CD8-positive, alpha-beta memory T cell (primary cell): ENCODE measurements around the gene SUFU. TPM values are rescaled to one million over a fixed set of nuclear protein-coding genes. Genes with fewer than 3 reads are reported as not detected.
"Not testable (repeated sequence)": the region's sequence is repeated elsewhere in the genome, so short reads cannot be mapped to it uniquely, and the experiment has no call there.

Source experiments
- CTCF ChIA-PET: fragments of 350-600 bp; sonication (Branson Sonifier 250); formaldehyde crosslinking; loops from one replicate; lab custom pipeline; 2021; ENCODE audit warnings: antibody characterized with exemption; lab: Charles Lee
- POLR2A ChIA-PET: fragments of 350-600 bp; sonication (Branson Sonifier 250); formaldehyde crosslinking; loops from one replicate; lab custom pipeline; 2021; ENCODE audit warnings: antibody characterized with exemption; lab: Charles Lee
- DNase-seq, 5 donors: peaks; one replicate each; pipeline versions ENCODE4 v3.0.0 to v3.0.0-alpha.2; 2020 to 2022; ENCODE audit warnings: mixed read lengths in 1 of 5
- H3K27ac ChIP-seq: one replicate; pipeline ENCODE4 v1.7.0; 2013; ENCODE audit warnings: low read depth, mild to moderate bottlenecking, low read length, moderate library complexity
- H3K27me3 ChIP-seq: 2 replicates; pipeline ENCODE4 v1.7.0; 2013; ENCODE audit warnings: low read length, mild to moderate bottlenecking; ENCODE audit not compliant: insufficient read depth, poor library complexity, severe bottlenecking
- H3K36me3 ChIP-seq: 2 replicates; pipeline ENCODE4 v1.7.0; 2013; ENCODE audit warnings: mild to moderate bottlenecking, low read length, moderate library complexity; ENCODE audit not compliant: insufficient read depth
- H3K4me1 ChIP-seq: 2 replicates; pipeline ENCODE4 v1.7.0; 2013; ENCODE audit warnings: mild to moderate bottlenecking, low read length, moderate library complexity; ENCODE audit not compliant: insufficient read depth
- H3K4me3 ChIP-seq: 2 replicates; pipeline ENCODE4 v1.7.0; 2013; ENCODE audit warnings: mild to moderate bottlenecking, low read length
- H3K9me3 ChIP-seq: 2 replicates; pipeline ENCODE4 v1.7.0; 2013; ENCODE audit warnings: mild to moderate bottlenecking, low read length
- H3K27ac Mint-ChIP-seq, 8 donors: one replicate each; pipeline ENCODE4 v1.8.0; 2020 to 2021; ENCODE audit warnings: mixed read lengths in 8 of 8, mild to moderate bottlenecking in 6 of 8, inconsistent platforms in 3 of 8, moderate library complexity in 3 of 8
- H3K27me3 Mint-ChIP-seq, 2 donors: one replicate each; pipeline ENCODE4 v1.8.0; 2020 to 2021; ENCODE audit warnings: mixed read lengths in 2 of 2, mild to moderate bottlenecking in 1 of 2, moderate library complexity in 1 of 2
- H3K36me3 Mint-ChIP-seq, 3 donors: one replicate each; pipeline ENCODE4 v1.8.0; 2020 to 2021; ENCODE audit warnings: mixed read lengths in 3 of 3, inconsistent platforms in 1 of 3, mild to moderate bottlenecking in 1 of 3
- H3K4me1 Mint-ChIP-seq, 3 donors: one replicate each; pipeline ENCODE4 v1.8.0; 2020 to 2021; ENCODE audit warnings: mixed read lengths in 3 of 3, inconsistent platforms in 1 of 3, mild to moderate bottlenecking in 1 of 3
- H3K4me3 Mint-ChIP-seq, 7 donors: one replicate each; pipeline ENCODE4 v1.8.0; 2020 to 2021; ENCODE audit warnings: mixed read lengths in 7 of 7, mild to moderate bottlenecking in 6 of 7, moderate library complexity in 4 of 7, inconsistent platforms in 2 of 7
- H3K9me3 Mint-ChIP-seq, 5 donors: one replicate each; pipeline ENCODE4 v1.8.0; 2020 to 2022; ENCODE audit warnings: mixed read lengths in 5 of 5, mild to moderate bottlenecking in 3 of 5, moderate library complexity in 2 of 5, inconsistent platforms in 1 of 5
- polyA plus RNA-seq: library from polyadenylated mRNA; unstranded; fragments of 300-500 nt; fragmentation: Illumina TruSeq; gene quantifications from one replicate; pipeline ENCODE4 v1.2.3, GENCODE V29; 2021
- total RNA-seq, 2 experiments: library from RNA; stranded (reverse); gene quantifications; one replicate each; pipeline ENCODE4 v1.2.3, GENCODE V29; 2021

SUFU gene
- total and polyA plus RNA-seq, 3 experiments from 2014 or later, result 7.5 to 8.3 (median 8.3) TPM

GRCh38 chr10:102500686-102501085 lies 3.1 kb upstream of the SUFU start:
- not testable (repeated sequence) for H3K4me3 ChIP-seq, H3K9me3 Mint-ChIP-seq, H3K27ac ChIP-seq, H3K36me3 ChIP-seq, H3K27me3 ChIP-seq, H3K9me3 ChIP-seq, H3K27me3 Mint-ChIP-seq, DNase-seq
- peaks cover 28 to 52% (median 50%) of the 10 kb centered on the region in 3 donors for H3K4me1 Mint-ChIP-seq
- CTCF ChIA-PET, result interaction anchor here (0.9 to 1.8 kb wide), 5 partner anchors 22 to 271 kb away, joined by 3 to 7 read pairs (median 4); no protein-coding TSS in a partner anchor
- peak overlapping the region in 1 of 7 donors; percentile 13 for H3K4me3 Mint-ChIP-seq
- H3K36me3 Mint-ChIP-seq, result peaks cover 0 to 26% (median 2%) of the 10 kb centered on the region in 3 donors
- POLR2A ChIA-PET, result interaction anchor here (0.6 to 1.9 kb wide), 2 partner anchors 50 to 76 kb away, joined by 3 to 5 read pairs; no protein-coding TSS in a partner anchor
- H3K4me1 ChIP-seq, result peaks cover 41% of the 10 kb centered on the region
- H3K27ac Mint-ChIP-seq, result peak overlapping the region in 1 of 8 donors; percentile 43

GRCh38 chr10:102501201-102502028 lies 2.4 kb upstream of the SUFU start:
- no peak for DNase-seq
- ChIA-PET CTCF (interaction anchor here (0.8 to 1.8 kb wide), 6 partner anchors 22 to 271 kb away, joined by 3 to 7 read pairs (median 4); no protein-coding TSS in a partner anchor), POLR2A (interaction anchor here (0.6 to 1.9 kb wide), 4 partner anchors 51 to 143 kb away, joined by 3 to 9 read pairs (median 4); partner anchors contain the start of gene TRIM8)
- Histone ChIP-seq H3K4me1 (peaks cover 41% of the 10 kb centered on the region), H3K4me3 (peak overlapping the region; percentile 99), H3K36me3 (no peaks in the 10 kb centered on the region), H3K9me3 (no peaks in the 10 kb centered on the region), H3K27ac (peak overlapping the region; percentile 61), H3K27me3 (no peaks in the 10 kb centered on the region)
- no peaks in the 10 kb centered on the region for H3K9me3 Mint-ChIP-seq
- no peak overlapping the region for H3K27ac Mint-ChIP-seq
- no peak overlapping the region for H3K4me3 Mint-ChIP-seq
- H3K4me1 Mint-ChIP-seq, result peaks cover 26 to 55% (median 49%) of the 10 kb centered on the region in 3 donors
- no peaks in the 10 kb centered on the region for H3K27me3 Mint-ChIP-seq
- H3K36me3 Mint-ChIP-seq, result peaks cover 0 to 26% (median 2%) of the 10 kb centered on the region in 3 donors

- H3K36me3 Mint-ChIP-seq, result peaks cover 0 to 31% (median 3%) of the 10 kb centered on the region in 3 donors
- Histone ChIP-seq H3K9me3 (no peaks in the 10 kb centered on the region), H3K4me1 (peaks cover 41% of the 10 kb centered on the region), H3K4me3 (peak overlapping the region; percentile 99), H3K36me3 (no peaks in the 10 kb centered on the region), H3K27me3 (no peaks in the 10 kb centered on the region), H3K27ac (peak overlapping the region; percentile 79)
- CTCF ChIA-PET, result interaction anchor here (0.8 to 4.0 kb wide), 6 partner anchors 41 to 253 kb away, joined by 4 to 27 read pairs (median 6); partner anchors contain the start of gene NFKB2
- no peaks in the 10 kb centered on the region for H3K27me3 Mint-ChIP-seq
- POLR2A ChIA-PET, result interaction anchor here (1.0 to 1.9 kb wide), 10 partner anchors 29 to 256 kb away, joined by 3 to 9 read pairs (median 5); partner anchors contain the start of genes GBF1, NFKB2, TRIM8 and WBP1L
- no peak overlapping the region for H3K4me3 Mint-ChIP-seq
- H3K4me1 Mint-ChIP-seq, result peaks cover 27 to 59% (median 48%) of the 10 kb centered on the region in 3 donors
- H3K9me3 Mint-ChIP-seq, result no peaks in the 10 kb centered on the region
- DNase-seq, result peak; percentile 96 to 99 (median 99)
- no peak overlapping the region for H3K27ac Mint-ChIP-seq
These were observed 1.8 kb upstream of the SUFU start for GRCh38 chr10:102502029-102502336.

- H3K27ac ChIP-seq, result peak within 1 kb of the TSS; percentile 79
- H3K4me1 ChIP-seq, result peaks cover 41% of the 10 kb centered on the region
- Mint-ChIP-seq H3K4me3 (no peak within 1 kb of the TSS), H3K27me3 (no peaks in the 10 kb centered on the region), H3K9me3 (no peaks in the 10 kb centered on the region), H3K4me1 (peaks cover 25 to 59% (median 48%) of the 10 kb centered on the region in 3 donors), H3K27ac (peak within 1 kb of the TSS in 1 of 8 donors; percentile 88), H3K36me3 (peaks cover 0 to 32% (median 4%) of the 10 kb centered on the region in 3 donors)
- ChIA-PET POLR2A (interaction anchor here (0.5 to 1.9 kb wide), 11 partner anchors 30 to 257 kb away, joined by 3 to 9 read pairs (median 5); partner anchors contain the start of genes GBF1, NFKB2, TRIM8 and WBP1L), CTCF (interaction anchor here (0.6 to 4.0 kb wide), 11 partner anchors 11 to 351 kb away, joined by 3 to 27 read pairs (median 5); partner anchors contain the start of genes CUEDC2, GBF1, NFKB2 and TRIM8)
- no peaks in the 10 kb centered on the region for H3K36me3 ChIP-seq
- peak; percentile 92 to 98 (median 97) for DNase-seq
- H3K27me3 ChIP-seq, result no peaks in the 10 kb centered on the region
- H3K4me3 ChIP-seq, result peak within 1 kb of the TSS; percentile 99
- H3K9me3 ChIP-seq, result no peaks in the 10 kb centered on the region
These were observed 1.2 kb upstream of the SUFU start, which contains the start of gene ACTR1A for GRCh38 chr10:102502337-102503151. ACTR1A (minus strand) TSS chr10:102502712; CDS start chr10:102502647, 65 bp downstream.

GRCh38 chr10:102504179-102504975 lies 605 bp downstream of the SUFU start:
- Histone ChIP-seq H3K27me3 (no peaks in the 10 kb centered on the region), H3K9me3 (no peaks in the 10 kb centered on the region), H3K4me1 (peaks cover 33% of the 10 kb centered on the region), H3K4me3 (peak overlapping the region; percentile 96), H3K36me3 (peaks cover 6% of the 10 kb centered on the region), H3K27ac (peak overlapping the region; percentile 49)
- Mint-ChIP-seq H3K4me3 (no peak overlapping the region), H3K4me1 (peaks cover 22 to 52% (median 44%) of the 10 kb centered on the region in 3 donors), H3K27ac (peak overlapping the region; percentile 49 to 95 (median 90)), H3K36me3 (peaks cover 0 to 35% (median 3%) of the 10 kb centered on the region in 3 donors), H3K9me3 (no peaks in the 10 kb centered on the region), H3K27me3 (no peaks in the 10 kb centered on the region)
- CTCF ChIA-PET, result interaction anchor here (0.6 to 4.0 kb wide), 16 partner anchors 12 to 353 kb away, joined by 3 to 27 read pairs (median 4); partner anchors contain the start of genes NFKB2 and TRIM8
- peak in 4 of 5 donors; percentile 6 to 21 (median 12) for DNase-seq
- POLR2A ChIA-PET, result interaction anchor here (1.0 to 2.0 kb wide), 5 partner anchors 43 to 142 kb away, joined by 3 to 10 read pairs (median 4); no protein-coding TSS in a partner anchor

- Mint-ChIP-seq H3K4me1 (peaks cover 19 to 48% (median 39%) of the 10 kb centered on the region in 3 donors), H3K27ac (peak overlapping the region; percentile 49 to 95 (median 90)), H3K9me3 (no peaks in the 10 kb centered on the region), H3K4me3 (no peak overlapping the region), H3K36me3 (peaks cover 0 to 38% (median 2%) of the 10 kb centered on the region in 3 donors), H3K27me3 (no peaks in the 10 kb centered on the region)
- Histone ChIP-seq H3K4me1 (peaks cover 31% of the 10 kb centered on the region), H3K4me3 (peak overlapping the region; percentile 96), H3K27me3 (no peaks in the 10 kb centered on the region), H3K27ac (no peak overlapping the region), H3K9me3 (no peaks in the 10 kb centered on the region), H3K36me3 (peaks cover 6% of the 10 kb centered on the region)
- CTCF ChIA-PET, result interaction anchor here (0.7 to 4.0 kb wide), 7 partner anchors 11 to 169 kb away, joined by 3 to 27 read pairs (median 5); partner anchors contain the start of gene NFKB2
- POLR2A ChIA-PET, result interaction anchor here (1.1 to 2.0 kb wide), 3 partner anchors 54 to 141 kb away, joined by 3 to 10 read pairs (median 4); no protein-coding TSS in a partner anchor
- DNase-seq, result peak in 1 of 5 donors; percentile 14
These were observed 1.2 kb downstream of the SUFU start for GRCh38 chr10:102504976-102505300.
